Astrocyte (in vitro differentiated cells and primary cell): ENCODE measurements around the gene KLHL22. TPM values are rescaled to one million over a fixed set of nuclear protein-coding genes. Genes with fewer than 3 reads are reported as not detected.

Source experiments
- DNase-seq: peaks from one replicate; pipeline ENCODE4 v3.0.0-alpha.2; 2010; ENCODE audit warnings: low read depth
- FAIRE-seq: peaks from 2 replicates; lab custom pipeline; 2011; peaks lifted over from hg19 to GRCh38; lab: Jason Lieb, UNC
- H2AFZ ChIP-seq: 2 replicates; pipeline ENCODE4 v1.6.0; 2012; ENCODE audit warnings: low read depth, low read length, inconsistent platforms
- H3K27ac ChIP-seq: 2 replicates; pipeline ENCODE4 v1.5.1; 2011; ENCODE audit warnings: low read depth, low read length, inconsistent platforms
- H3K27me3 ChIP-seq: 2 replicates; pipeline ENCODE4 v1.6.0; 2011; ENCODE audit warnings: low read length, inconsistent platforms; ENCODE audit not compliant: insufficient read depth
- H3K36me3 ChIP-seq: 2 replicates; pipeline ENCODE4 v1.5.1; 2011; ENCODE audit warnings: low read length, inconsistent platforms; ENCODE audit not compliant: insufficient read depth
- H3K4me1 ChIP-seq: 2 replicates; pipeline ENCODE4 v1.5.1; 2011; ENCODE audit warnings: low read length, inconsistent platforms; ENCODE audit not compliant: insufficient read depth
- H3K4me2 ChIP-seq: 2 replicates; pipeline ENCODE4 v1.6.0; 2012; ENCODE audit warnings: low read length, inconsistent platforms
- H3K4me3 ChIP-seq: 2 replicates; pipeline ENCODE4 v1.5.1; 2011; ENCODE audit warnings: low read depth, mild to moderate bottlenecking, low read length, inconsistent platforms; ENCODE audit not compliant: insufficient read depth
- H3K79me2 ChIP-seq: 2 replicates; pipeline ENCODE4 v1.6.0; 2012; ENCODE audit warnings: mild to moderate bottlenecking, low read length, inconsistent platforms; ENCODE audit not compliant: insufficient read depth
- H3K9ac ChIP-seq: 2 replicates; pipeline ENCODE4 v1.6.0; 2012; ENCODE audit warnings: mild to moderate bottlenecking, low read length, inconsistent platforms
- H3K9me3 ChIP-seq: 2 replicates; pipeline ENCODE4 v1.5.1; 2012; ENCODE audit warnings: low read depth, mild to moderate bottlenecking, low read length, inconsistent platforms; ENCODE audit not compliant: insufficient read depth
- H4K20me1 ChIP-seq: 2 replicates; pipeline ENCODE4 v1.6.0; 2012; ENCODE audit warnings: low read length, inconsistent platforms; ENCODE audit not compliant: insufficient read depth
- H3K27ac Mint-ChIP-seq: one replicate; pipeline ENCODE4 v1.8.0; 2021; ENCODE audit warnings: mild to moderate bottlenecking, mixed read lengths; ENCODE audit not compliant: unreplicated experiment
- H3K27me3 Mint-ChIP-seq: one replicate; pipeline ENCODE4 v1.8.0; 2021; ENCODE audit warnings: low read depth, mixed read lengths; ENCODE audit not compliant: unreplicated experiment
- H3K36me3 Mint-ChIP-seq: one replicate; pipeline ENCODE4 v1.8.0; 2021; ENCODE audit warnings: low read depth, mixed read lengths; ENCODE audit not compliant: unreplicated experiment
- H3K4me1 Mint-ChIP-seq: one replicate; pipeline ENCODE4 v1.8.0; 2021; ENCODE audit warnings: low read depth, mixed read lengths; ENCODE audit not compliant: unreplicated experiment
- H3K4me3 Mint-ChIP-seq: one replicate; pipeline ENCODE4 v1.8.0; 2021; ENCODE audit warnings: mild to moderate bottlenecking, moderate library complexity, mixed read lengths; ENCODE audit not compliant: unreplicated experiment
- H3K9me3 Mint-ChIP-seq: one replicate; pipeline ENCODE4 v1.8.0; 2021; ENCODE audit warnings: mild to moderate bottlenecking, mixed read lengths; ENCODE audit not compliant: unreplicated experiment
- EZH2 ChIP-seq: IDR thresholded peaks from 2 replicates; pipeline ENCODE4 v1.6.1; 2012; ENCODE audit warnings: mild to moderate bottlenecking, low read length, inconsistent platforms; ENCODE audit not compliant: insufficient read depth
- total RNA-seq: library from RNA; stranded (reverse); gene quantifications from 2 replicates; pipeline ENCODE4 v1.2.1, GENCODE V29; 2021
- TF ChIP-seq, protein P1 (sequence below): IDR thresholded peaks from 2 replicates; pipeline ENCODE4 v1.5.1; 2011; ENCODE audit warnings: low read depth, mild to moderate bottlenecking, inconsistent platforms, low read length, moderate library complexity; ENCODE audit not compliant: insufficient read depth

The KLHL22 gene
- total RNA-seq, 1 donor from 2014 or later: 14.0 TPM

DNA sequence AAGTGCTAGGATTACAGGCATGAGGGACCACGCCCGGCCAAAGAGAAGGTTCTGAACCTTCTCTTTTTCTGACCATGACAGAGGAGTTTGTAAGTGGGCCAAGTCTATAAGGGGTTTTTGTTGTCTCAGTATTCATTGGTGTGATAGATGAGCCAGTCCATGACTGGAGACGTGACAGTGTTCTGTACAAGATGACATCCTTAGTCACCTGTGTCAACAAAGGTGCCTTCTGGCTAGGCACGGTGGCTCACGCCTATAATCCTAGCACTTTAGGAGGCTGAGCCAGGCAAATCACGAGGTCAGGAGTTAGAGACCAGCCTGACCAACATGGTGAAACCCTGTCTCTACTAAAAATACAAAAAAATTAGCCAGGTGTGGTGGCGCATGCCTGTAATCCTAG lies 4.2 kb upstream of the KLHL22 start:
- Histone ChIP-seq H3K27ac (no peak overlapping the region), H3K27me3 (no peaks in the 10 kb centered on the region), H3K9me3 (no peaks in the 10 kb centered on the region), H3K36me3 (no peaks in the 10 kb centered on the region), H3K9ac (no peak overlapping the region), H3K4me3 (no peak overlapping the region), H3K4me2 (no peak overlapping the region), H2AFZ (no peak overlapping the region), H4K20me1 (peaks cover 6% of the 10 kb centered on the region), H3K4me1 (peaks cover 15% of the 10 kb centered on the region), H3K79me2 (peaks cover 5% of the 10 kb centered on the region)
- DNase-seq: no peak
- H3K27ac Mint-ChIP-seq: no peak overlapping the region
- H3K27me3 Mint-ChIP-seq: no peaks in the 10 kb centered on the region
- peaks cover 13% of the 10 kb centered on the region for H3K4me1 Mint-ChIP-seq
- TF ChIP-seq EZH2: no peak
- TF ChIP-seq, protein P1, sequence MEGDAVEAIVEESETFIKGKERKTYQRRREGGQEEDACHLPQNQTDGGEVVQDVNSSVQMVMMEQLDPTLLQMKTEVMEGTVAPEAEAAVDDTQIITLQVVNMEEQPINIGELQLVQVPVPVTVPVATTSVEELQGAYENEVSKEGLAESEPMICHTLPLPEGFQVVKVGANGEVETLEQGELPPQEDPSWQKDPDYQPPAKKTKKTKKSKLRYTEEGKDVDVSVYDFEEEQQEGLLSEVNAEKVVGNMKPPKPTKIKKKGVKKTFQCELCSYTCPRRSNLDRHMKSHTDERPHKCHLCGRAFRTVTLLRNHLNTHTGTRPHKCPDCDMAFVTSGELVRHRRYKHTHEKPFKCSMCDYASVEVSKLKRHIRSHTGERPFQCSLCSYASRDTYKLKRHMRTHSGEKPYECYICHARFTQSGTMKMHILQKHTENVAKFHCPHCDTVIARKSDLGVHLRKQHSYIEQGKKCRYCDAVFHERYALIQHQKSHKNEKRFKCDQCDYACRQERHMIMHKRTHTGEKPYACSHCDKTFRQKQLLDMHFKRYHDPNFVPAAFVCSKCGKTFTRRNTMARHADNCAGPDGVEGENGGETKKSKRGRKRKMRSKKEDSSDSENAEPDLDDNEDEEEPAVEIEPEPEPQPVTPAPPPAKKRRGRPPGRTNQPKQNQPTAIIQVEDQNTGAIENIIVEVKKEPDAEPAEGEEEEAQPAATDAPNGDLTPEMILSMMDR: no peak
- no peak for FAIRE-seq
- H3K36me3 Mint-ChIP-seq: no peaks in the 10 kb centered on the region
- no peak overlapping the region for H3K4me3 Mint-ChIP-seq
- no peaks in the 10 kb centered on the region for H3K9me3 Mint-ChIP-seq

DNA sequence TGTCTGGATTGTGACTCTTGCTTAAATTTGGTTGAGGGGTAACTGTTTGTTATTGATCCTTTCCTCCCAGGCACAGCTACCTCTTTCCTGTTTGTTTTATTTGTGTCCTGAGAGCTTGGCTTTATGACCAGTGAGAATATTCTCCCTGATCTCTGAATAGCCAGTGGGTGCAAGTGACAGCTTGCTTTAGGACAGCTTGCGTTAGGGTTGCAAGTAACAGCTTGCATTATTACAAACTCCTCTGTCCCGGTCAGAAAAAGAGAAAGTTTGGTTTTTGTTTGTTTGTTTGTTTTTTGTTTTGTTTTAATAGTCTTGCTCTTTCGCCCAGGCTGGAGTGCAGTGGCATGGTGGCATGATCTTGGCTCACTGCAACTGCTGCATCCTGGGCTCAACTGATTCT lies 3.3 kb upstream of the KLHL22 start:
- Mint-ChIP-seq H3K27ac (no peak overlapping the region), H3K4me3 (no peak overlapping the region), H3K9me3 (no peaks in the 10 kb centered on the region), H3K27me3 (no peaks in the 10 kb centered on the region), H3K4me1 (peaks cover 9% of the 10 kb centered on the region), H3K36me3 (no peaks in the 10 kb centered on the region)
- peaks cover 13% of the 10 kb centered on the region for H3K79me2 ChIP-seq
- H2AFZ ChIP-seq: no peak overlapping the region
- TF ChIP-seq EZH2: no peak
- TF ChIP-seq, protein P1: no peak
- no peak overlapping the region for H3K4me2 ChIP-seq
- no peaks in the 10 kb centered on the region for H3K36me3 ChIP-seq
- no peaks in the 10 kb centered on the region for H3K9me3 ChIP-seq
- peaks cover 13% of the 10 kb centered on the region for H4K20me1 ChIP-seq
- no peaks in the 10 kb centered on the region for H3K27me3 ChIP-seq
- H3K27ac ChIP-seq: no peak overlapping the region
- FAIRE-seq (no peak), DNase-seq (no peak)
- H3K4me3 ChIP-seq: no peak overlapping the region
- no peak overlapping the region for H3K9ac ChIP-seq
- peaks cover 14% of the 10 kb centered on the region for H3K4me1 ChIP-seq

GRCh38 chr22:20497426-20497825 lies 1.8 kb upstream of the KLHL22 start:
- TF ChIP-seq EZH2: no peak
- TF ChIP-seq, protein P1: no peak
- Histone ChIP-seq H2AFZ (no peak overlapping the region), H3K4me2 (no peak overlapping the region), H3K36me3 (no peaks in the 10 kb centered on the region), H3K27ac (no peak overlapping the region), H3K27me3 (no peaks in the 10 kb centered on the region), H3K4me1 (peaks cover 11% of the 10 kb centered on the region), H3K79me2 (peaks cover 27% of the 10 kb centered on the region), H3K9me3 (no peaks in the 10 kb centered on the region), H3K4me3 (no peak overlapping the region), H3K9ac (no peak overlapping the region), H4K20me1 (peaks cover 25% of the 10 kb centered on the region)
- no peak for DNase-seq
- H3K27me3 Mint-ChIP-seq: no peaks in the 10 kb centered on the region
- no peak for FAIRE-seq
- peak overlapping the region; percentile 35 for H3K4me3 Mint-ChIP-seq
- peaks cover 6% of the 10 kb centered on the region for H3K4me1 Mint-ChIP-seq
- no peak overlapping the region for H3K27ac Mint-ChIP-seq
- H3K36me3 Mint-ChIP-seq: no peaks in the 10 kb centered on the region
- no peaks in the 10 kb centered on the region for H3K9me3 Mint-ChIP-seq
